Amniotic epithelial cell (primary cell): ENCODE data around the gene ETFB.

Experiments used
- DNase-seq: peaks from one replicate; pipeline ENCODE4 v3.0.0-alpha.2; 2010; ENCODE audit warnings: low read depth

Gene ETFB

GRCh38 chr19:51351266-51351990, 14.8 kb downstream of the ETFB start:
- no peak for DNase-seq

- no peak for DNase-seq
Observed at GRCh38 chr19:51347209-51347928, 18.8 kb downstream of the ETFB start.

- DNase-seq, result no peak
Observed at GRCh38 chr19:51346742-51347141, 19.4 kb downstream of the ETFB start.

- no peak for DNase-seq
Observed at GRCh38 chr19:51345076-51345620, 21.0 kb downstream of the ETFB start.

GRCh38 chr19:51342631-51343569, 23.3 kb downstream of the ETFB start:
- no peak for DNase-seq

DNA sequence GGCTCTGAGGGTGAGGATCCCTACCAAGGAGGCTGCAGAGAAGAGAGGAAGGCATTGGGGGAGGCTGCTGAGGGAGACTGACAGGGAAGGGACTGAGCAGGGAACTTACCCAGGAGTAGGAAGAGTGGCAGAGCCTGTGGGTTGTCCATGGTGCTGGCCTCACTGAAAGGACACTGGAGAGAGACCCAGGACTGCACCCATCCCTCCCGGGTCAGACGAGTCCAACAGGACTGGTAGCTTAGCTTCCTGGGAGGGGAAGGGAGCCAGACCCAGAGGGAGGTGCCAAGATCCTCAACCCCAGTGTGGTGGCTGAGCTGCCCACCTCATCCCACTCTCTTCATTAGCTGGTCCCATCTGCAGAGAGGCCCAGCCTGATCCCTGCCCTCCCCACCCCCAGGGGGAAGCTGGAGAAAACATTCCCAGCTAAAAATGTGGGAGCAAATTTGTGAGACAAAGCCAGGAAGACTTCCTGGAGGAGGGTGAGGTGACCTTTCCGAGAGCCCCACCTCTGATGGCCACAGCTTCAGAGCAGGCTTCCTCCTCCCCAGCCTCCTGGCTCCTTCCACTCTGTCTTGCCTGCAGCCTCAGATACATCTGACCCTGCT, 24.1 kb downstream of the ETFB start, which contains the start of gene VSIG10L:
Gene VSIG10L, minus strand, starts transcription at position 164 of the 605 bp plus-strand sequence. Its CDS starts 15 bp downstream, at position 149.
- DNase-seq, result no peak

DNA sequence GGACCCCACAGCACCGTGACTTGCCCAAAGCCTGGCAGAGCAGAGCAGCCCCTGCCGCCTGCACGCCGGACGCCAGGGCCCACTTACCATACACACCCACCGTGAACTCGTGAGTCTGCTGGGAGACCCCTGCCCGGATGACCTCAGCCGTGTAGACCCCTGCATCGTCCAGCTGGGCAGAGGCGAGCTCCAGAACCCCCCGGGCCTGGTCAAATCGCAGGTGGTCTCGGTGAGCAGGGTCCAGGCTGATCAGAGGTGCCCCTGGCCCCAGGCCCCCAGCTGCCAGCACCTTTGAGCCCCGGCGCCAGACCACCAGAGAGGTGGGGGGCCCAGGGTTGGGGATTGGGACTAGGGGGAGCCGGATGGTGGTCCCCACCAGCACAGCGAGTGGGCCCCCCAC, 25.1 kb downstream of the ETFB start:
- DNase-seq, result no peak

DNA sequence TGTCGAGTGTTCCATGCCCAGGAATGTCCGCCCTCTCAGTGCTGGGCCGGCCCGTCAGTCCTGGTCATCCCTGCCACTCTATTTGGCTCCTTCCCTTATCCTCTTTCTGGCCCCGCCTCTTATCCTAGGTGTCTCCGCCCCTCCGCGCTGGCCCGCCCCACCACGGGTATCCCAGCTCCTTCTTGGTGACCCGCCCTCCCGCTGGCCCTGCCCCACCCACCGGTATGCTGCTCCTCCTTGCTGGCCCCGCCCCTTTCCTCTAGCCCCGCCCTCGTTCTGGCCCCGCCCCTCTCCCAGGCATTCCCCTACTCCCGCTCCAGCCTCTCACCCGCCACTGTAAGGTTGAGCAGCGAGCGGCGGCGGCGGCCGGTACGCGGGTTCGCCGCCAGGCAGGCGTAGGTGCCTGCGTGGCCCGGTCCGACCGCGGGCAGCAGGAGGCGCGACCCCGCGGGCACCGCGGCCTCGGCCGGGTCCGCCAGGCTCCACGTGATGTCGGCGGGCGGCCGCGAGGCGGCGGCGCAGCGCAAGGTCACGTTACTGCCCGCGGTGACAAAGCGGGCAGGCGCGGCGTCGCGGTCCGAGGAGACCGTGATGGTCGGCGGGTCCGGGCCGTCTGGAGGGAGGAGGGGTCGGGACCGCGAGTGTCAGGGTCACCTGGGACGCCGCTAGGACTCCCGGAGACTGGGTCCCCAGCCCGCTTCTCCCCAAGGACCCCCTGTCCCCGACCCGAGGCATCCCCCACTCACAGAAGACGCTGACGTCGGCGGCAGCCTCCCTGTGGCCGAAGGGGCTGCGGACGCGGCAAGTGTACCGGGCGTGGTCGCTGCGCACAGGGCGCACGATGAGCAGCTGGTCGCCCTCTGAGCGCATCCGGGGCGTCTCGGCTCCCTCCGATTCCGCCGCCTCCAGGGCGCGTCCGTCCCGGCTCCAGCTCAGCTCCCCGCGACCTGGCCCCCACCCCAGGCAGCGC, 26.2 kb downstream of the ETFB start:
- DNase-seq, result peak; percentile 94

DNA sequence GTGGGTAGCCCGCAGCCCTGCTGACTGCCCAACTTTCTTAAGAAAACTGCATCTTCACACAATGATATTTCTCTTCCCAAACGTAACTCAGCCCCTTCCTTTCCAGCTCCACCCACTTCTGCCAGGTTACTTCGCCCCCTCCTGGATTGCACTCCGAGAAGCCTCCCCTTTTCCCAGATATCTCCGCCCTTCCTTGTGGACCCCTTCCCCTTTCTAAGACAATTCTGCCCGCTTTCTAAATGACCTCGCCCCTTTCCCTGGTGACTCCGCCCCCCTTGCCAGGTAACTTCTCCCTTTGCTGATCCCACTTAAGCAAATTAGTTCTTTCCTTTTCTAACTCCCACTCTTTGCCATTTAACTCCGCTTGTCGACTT, 26.9 kb downstream of the ETFB start:
- DNase-seq, result peak; percentile 10

- DNase-seq, result peak; percentile 62
Observed at GRCh38 chr19:51338563-51339312, 27.4 kb downstream of the ETFB start.

- no peak for DNase-seq
Observed at GRCh38 chr19:51337861-51338562, 28.2 kb downstream of the ETFB start.

DNA sequence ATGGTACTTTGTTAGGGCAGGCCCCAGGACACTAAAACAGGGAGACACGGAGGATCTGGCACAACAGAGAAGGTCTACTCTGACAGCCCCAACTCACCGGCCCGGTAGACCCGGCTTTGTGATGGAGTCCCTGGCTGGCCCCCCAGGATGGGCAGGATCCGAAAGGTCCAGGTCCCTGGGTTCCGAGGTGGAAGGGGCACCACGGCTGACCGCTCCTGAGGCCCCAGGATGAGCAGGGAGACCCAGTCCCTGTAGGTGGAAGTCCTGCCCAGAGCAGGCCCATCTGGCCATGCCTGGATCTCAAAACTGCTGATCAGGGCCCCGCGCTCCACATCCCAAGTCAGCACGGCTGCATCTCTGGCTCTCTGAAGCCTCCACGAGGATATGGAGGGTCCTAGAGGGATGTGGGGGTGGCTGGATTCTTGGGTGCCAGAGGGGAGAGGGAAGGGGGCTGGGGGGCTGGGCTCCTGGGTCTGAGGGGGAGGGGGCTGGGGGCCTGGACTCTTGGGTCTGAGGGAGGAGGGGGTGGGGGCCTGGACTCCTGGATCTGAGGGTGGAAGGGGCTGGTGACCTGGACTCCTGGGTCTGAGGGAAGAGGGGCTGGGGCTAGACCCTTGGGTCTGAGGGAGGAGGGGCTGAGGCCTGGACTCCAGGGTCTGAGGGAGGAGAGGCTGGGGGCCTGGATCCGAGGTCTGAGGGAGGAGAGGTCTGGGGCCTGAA, 28.9 kb downstream of the ETFB start:
- no peak for DNase-seq

DNA sequence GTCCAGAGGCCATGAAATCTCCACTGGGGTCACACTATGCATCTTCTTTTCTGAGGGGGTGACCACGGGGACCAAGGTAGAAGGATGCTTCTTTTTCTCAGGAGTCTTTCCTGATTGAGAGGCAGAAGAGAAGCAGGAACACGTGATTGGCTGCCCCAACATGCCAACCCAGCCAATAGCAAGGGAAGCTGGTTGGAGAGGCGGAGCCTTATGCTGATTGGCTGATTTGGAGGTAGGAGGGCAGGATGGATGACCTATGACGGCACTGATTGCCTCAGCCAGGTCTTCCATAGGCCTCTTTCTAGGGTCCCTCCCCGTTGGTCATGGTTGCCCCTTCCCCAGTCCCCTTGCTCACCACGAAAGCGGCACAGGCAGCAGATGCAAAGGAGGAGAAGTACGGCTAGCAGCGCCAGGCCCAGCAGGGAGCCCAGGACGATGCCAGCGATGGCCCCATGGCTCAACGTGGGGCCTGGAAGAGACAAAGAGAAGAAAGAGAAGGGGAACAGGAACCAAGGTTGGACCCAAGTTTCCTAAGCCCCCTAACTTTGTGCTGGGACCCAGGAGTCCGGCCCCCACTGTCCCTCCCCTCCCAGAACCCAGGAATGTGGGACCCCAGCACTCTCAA, 32.2 kb downstream of the ETFB start:
- no peak for DNase-seq

DNA sequence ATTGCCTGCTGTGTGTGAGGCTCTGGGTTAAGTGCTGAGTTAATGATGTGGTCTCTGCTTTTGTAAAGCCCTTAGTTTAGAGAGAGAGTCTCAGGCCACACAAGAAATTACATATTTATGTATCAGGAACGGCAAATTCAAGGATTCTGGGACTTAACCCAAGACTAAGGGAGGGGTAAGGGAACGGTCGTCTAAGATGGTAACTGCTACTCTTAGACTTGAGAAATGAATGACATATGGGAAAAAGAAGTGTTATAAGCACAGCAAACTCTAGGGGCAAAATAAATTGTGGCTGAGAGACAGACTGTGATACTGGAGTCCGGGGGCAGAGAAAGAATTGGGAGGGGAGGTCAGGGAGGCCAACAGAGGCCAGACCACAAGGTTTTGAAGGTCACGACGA, 34.5 kb downstream of the ETFB start:
- no peak for DNase-seq

- DNase-seq, result no peak
Observed at GRCh38 chr19:51331193-51331592, 35.0 kb downstream of the ETFB start.

DNA sequence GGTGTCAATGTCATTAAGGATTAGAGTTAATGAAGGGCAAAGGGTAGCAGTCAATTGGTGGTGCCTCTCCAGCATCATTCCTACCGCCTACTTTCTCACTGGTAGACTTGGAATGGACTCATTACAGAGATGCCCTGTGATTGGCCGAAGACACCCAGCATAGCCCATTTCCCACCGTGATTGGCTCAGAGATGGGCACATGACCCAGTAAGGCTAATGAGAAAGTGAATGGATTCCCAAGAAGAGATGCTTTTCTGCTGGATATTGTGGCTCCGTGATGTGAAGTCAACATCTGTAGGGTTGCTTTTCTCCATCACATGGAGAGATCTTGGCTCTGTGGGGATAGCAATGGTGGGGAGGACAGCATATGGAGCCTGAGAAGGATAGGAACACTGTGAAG, 35.8 kb downstream of the ETFB start:
- DNase-seq, result no peak

DNA sequence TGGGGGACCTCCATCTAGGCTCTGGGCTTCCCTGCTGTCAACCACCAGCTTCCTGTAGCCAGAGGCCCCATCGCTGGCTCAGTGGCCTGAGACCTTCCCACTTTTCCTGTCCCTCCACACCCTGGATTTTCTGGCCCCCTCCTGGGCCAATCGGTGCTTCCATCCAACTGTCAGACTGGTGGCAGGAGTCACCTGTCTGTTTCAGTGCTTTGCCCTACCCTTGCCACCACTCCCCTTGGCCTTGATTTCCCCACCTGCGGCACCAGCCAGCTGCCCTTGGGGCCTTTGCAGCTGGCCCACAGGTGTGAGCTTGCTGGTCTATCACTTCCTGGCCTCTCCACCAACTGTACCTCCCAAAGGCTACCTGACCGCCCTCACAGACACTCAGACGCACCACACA, 36.8 kb downstream of the ETFB start:
- no peak for DNase-seq
